ENCODE data around the gene ASPSCR1.

The ASPSCR1 gene, protein sequence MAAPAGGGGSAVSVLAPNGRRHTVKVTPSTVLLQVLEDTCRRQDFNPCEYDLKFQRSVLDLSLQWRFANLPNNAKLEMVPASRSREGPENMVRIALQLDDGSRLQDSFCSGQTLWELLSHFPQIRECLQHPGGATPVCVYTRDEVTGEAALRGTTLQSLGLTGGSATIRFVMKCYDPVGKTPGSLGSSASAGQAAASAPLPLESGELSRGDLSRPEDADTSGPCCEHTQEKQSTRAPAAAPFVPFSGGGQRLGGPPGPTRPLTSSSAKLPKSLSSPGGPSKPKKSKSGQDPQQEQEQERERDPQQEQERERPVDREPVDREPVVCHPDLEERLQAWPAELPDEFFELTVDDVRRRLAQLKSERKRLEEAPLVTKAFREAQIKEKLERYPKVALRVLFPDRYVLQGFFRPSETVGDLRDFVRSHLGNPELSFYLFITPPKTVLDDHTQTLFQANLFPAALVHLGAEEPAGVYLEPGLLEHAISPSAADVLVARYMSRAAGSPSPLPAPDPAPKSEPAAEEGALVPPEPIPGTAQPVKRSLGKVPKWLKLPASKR

DNA sequence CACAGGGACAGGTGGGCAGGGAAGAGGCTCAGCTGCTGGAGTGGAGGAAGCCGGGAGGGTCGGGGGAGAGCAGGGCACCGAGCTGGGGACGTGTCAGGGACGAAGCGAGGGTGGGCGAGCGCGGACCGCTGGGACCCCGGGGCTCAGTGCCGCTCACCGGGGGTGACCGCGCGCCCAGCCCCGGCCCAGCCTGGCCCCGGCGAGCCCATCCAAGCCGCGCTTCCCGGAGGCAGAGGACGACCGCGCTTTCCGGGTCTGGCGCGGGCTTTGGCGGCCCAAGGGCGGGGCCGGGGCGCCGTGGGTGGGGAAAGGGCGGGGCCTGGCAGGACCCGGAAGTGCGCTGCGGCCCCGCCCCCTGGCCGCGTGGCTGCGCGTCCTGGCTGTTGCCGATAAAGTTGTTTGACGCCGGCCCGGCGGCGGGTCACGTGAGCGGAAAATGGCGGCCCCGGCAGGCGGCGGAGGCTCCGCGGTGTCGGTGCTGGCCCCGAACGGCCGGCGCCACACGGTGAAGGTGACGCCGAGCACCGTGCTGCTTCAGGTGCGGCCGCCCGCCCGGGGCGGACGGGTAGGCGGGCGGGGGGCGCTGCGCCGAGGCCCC lies at the start of gene ASPSCR1:
ASPSCR1 (plus strand) TSS at position 419 of the 598 bp plus-strand sequence; CDS start at position 437, 18 bp downstream.
- TF ChIP-seq, protein P1, sequence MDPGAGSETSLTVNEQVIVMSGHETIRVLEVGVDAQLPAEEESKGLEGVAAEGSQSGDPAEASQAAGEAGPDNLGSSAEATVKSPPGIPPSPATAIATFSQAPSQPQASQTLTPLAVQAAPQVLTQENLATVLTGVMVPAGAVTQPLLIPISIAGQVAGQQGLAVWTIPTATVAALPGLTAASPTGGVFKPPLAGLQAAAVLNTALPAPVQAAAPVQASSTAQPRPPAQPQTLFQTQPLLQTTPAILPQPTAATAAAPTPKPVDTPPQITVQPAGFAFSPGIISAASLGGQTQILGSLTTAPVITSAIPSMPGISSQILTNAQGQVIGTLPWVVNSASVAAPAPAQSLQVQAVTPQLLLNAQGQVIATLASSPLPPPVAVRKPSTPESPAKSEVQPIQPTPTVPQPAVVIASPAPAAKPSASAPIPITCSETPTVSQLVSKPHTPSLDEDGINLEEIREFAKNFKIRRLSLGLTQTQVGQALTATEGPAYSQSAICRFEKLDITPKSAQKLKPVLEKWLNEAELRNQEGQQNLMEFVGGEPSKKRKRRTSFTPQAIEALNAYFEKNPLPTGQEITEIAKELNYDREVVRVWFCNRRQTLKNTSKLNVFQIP (CRISPR knock-in tag; IDR thresholded peaks at IDR 0.05; ENCODE audit: borderline replicate concordance, low read depth) = no peak
- TF ChIP-seq ZNF565 (CRISPR knock-in tag; conservative IDR thresholded peaks at IDR 0.05; ENCODE audit: low read depth) (no peak), ZNF70 (CRISPR knock-in tag; IDR thresholded peaks at IDR 0.05) (peak; percentile 50; the same call in 1 of the 2 replicates), ZC3H10 (CRISPR knock-in tag; IDR thresholded peaks at IDR 0.05) (peak; percentile 45; the same call in 1 of the 2 replicates), PPARA (CRISPR knock-in tag; IDR thresholded peaks at IDR 0.05; ENCODE audit: borderline replicate concordance) (no peak), ZFP3 (CRISPR knock-in tag; IDR thresholded peaks at IDR 0.05) (no peak), SNAI2 (CRISPR knock-in tag; IDR thresholded peaks at IDR 0.05) (no peak), ZFP30 (CRISPR knock-in tag; IDR thresholded peaks at IDR 0.05) (no peak), BACH2 (CRISPR knock-in tag; IDR thresholded peaks at IDR 0.05; ENCODE audit: borderline replicate concordance) (0 out of 2 replicates have a peak, but pooled peaks have one; percentile 51), ZNF8 (CRISPR knock-in tag; IDR thresholded peaks at IDR 0.05) (no peak), OSR1 (CRISPR knock-in tag; IDR thresholded peaks at IDR 0.05) (no peak), ARNTL (CRISPR knock-in tag; IDR thresholded peaks at IDR 0.05; ENCODE audit: borderline replicate concordance, low read depth) (no peak)
- TF ChIP-seq, protein P2, sequence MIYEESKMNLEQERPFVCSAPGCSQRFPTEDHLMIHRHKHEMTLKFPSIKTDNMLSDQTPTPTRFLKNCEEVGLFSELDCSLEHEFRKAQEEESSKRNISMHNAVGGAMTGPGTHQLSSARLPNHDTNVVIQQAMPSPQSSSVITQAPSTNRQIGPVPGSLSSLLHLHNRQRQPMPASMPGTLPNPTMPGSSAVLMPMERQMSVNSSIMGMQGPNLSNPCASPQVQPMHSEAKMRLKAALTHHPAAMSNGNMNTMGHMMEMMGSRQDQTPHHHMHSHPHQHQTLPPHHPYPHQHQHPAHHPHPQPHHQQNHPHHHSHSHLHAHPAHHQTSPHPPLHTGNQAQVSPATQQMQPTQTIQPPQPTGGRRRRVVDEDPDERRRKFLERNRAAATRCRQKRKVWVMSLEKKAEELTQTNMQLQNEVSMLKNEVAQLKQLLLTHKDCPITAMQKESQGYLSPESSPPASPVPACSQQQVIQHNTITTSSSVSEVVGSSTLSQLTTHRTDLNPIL (CRISPR knock-in tag; IDR thresholded peaks at IDR 0.05; ENCODE audit: low read depth) = no peak
- peak; percentile 89 for ATAC-seq

DNA sequence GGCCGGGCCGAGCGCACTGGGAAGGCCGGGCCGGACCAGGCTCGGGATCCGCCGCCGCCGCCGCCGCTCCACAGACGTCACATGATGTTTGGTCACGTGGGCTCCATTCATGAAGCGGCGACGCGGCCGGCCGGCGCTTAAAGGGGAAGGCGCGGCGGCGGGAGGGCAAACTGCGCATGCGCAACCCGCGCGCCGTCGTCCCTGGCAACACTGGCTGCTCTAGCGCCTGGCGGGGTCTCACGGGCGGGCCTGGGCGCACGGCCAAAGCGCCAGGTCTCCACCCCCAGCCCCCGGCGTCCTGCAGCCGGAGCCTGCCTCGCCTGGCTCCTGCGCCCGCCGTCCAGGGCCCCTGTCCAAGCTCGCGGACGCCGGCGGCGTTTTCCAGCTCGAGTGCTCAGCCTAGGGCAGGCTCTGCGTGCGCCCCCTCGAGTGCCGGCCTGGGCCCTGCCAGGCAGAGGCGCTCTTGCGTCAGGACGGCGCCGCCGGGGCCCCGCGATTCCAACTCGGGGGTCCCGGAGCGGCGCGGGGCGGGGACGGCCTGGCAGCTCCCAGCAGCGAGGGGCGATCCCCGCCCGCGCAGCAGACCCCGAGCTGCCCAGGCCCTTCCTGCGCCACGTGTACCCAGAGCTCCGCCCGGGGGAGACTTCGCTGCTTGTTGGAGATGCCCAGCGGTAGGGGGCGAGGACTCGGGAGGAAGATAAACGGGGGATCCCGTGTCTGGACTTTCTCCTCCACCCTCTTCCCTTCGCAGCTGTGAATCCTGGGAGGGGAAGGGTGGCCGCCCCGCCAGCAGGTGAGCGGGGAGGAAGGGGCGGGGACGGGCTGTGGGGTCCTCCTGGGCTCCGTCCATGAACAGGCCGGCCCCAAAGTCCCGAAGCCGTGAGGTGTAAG lies 49.5 kb upstream of the ASPSCR1 start, which contains the start of gene MAFG:
MAFG (minus strand) TSS at position 83 of the 891 bp plus-strand sequence. CDS start 4,550 bp downstream, outside the sequence.
- peak; percentile 77 for ATAC-seq
- TF ChIP-seq PPARA (CRISPR knock-in tag; IDR thresholded peaks at IDR 0.05; ENCODE audit: borderline replicate concordance) (no peak), SNAI2 (CRISPR knock-in tag; IDR thresholded peaks at IDR 0.05) (no peak), CSDC2 (CRISPR knock-in tag; IDR thresholded peaks at IDR 0.05) (peak; percentile 69; the same call in 1 of the 2 replicates), ZFP3 (CRISPR knock-in tag; IDR thresholded peaks at IDR 0.05) (peak; percentile 69; the same call in 1 of the 2 replicates)
- TF ChIP-seq, protein P3, sequence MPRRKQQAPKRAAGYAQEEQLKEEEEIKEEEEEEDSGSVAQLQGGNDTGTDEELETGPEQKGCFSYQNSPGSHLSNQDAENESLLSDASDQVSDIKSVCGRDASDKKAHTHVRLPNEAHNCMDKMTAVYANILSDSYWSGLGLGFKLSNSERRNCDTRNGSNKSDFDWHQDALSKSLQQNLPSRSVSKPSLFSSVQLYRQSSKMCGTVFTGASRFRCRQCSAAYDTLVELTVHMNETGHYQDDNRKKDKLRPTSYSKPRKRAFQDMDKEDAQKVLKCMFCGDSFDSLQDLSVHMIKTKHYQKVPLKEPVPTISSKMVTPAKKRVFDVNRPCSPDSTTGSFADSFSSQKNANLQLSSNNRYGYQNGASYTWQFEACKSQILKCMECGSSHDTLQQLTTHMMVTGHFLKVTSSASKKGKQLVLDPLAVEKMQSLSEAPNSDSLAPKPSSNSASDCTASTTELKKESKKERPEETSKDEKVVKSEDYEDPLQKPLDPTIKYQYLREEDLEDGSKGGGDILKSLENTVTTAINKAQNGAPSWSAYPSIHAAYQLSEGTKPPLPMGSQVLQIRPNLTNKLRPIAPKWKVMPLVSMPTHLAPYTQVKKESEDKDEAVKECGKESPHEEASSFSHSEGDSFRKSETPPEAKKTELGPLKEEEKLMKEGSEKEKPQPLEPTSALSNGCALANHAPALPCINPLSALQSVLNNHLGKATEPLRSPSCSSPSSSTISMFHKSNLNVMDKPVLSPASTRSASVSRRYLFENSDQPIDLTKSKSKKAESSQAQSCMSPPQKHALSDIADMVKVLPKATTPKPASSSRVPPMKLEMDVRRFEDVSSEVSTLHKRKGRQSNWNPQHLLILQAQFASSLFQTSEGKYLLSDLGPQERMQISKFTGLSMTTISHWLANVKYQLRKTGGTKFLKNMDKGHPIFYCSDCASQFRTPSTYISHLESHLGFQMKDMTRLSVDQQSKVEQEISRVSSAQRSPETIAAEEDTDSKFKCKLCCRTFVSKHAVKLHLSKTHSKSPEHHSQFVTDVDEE (CRISPR knock-in tag; IDR thresholded peaks at IDR 0.05) = peak; percentile 72; the same call in 1 of the 2 replicates

DNA sequence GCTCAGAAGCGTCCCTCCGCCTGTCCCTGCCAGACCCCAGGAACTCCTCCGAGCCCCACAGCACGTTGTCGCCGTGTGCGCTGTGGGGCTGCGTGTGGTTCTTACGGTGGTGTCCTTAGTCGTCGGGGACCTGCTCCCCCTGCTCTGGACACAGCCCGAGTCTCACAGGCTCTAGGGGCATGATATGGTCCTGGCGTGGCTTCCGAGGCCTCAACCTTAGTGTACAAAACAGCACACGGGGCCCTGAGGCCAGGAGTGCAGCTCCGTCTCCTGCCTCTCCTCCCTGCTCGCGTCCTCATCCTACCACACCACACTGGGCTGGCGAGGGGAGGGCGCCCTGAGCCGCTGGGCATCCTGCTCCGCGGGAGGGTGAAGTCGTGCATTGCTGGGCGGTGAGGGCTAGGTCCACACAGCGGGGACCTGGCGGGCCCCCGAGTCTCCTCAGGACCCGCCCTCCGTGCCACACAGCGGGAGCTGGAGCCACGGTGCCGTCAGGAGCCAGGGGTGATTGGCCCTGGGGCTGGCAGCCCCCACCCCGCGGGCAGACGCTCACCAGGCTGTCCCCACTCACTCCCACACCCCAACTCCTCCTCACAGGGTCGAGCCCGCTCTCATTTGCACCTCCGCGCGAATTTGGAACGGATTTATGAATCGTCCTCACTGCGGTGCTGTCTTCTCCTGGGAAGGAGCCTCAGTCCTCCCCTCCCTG lies 48.7 kb upstream of the ASPSCR1 start:
- peak; percentile 6 for ATAC-seq
- TF ChIP-seq RARB (CRISPR knock-in tag; IDR thresholded peaks at IDR 0.05) (no peak), ISL1 (CRISPR knock-in tag; IDR thresholded peaks at IDR 0.05) (no peak), GLIS3 (CRISPR knock-in tag; IDR thresholded peaks at IDR 0.05) (no peak), ZFP3 (CRISPR knock-in tag; IDR thresholded peaks at IDR 0.05) (no peak), TCF4 (CRISPR knock-in tag; IDR thresholded peaks at IDR 0.05; ENCODE audit: borderline replicate concordance) (no peak), OSR1 (CRISPR knock-in tag; IDR thresholded peaks at IDR 0.05) (no peak), TOX (CRISPR knock-in tag; IDR thresholded peaks at IDR 0.05; ENCODE audit: borderline replicate concordance) (no peak), CSDC2 (CRISPR knock-in tag; IDR thresholded peaks at IDR 0.05) (no peak)
- TF ChIP-seq, protein P4, sequence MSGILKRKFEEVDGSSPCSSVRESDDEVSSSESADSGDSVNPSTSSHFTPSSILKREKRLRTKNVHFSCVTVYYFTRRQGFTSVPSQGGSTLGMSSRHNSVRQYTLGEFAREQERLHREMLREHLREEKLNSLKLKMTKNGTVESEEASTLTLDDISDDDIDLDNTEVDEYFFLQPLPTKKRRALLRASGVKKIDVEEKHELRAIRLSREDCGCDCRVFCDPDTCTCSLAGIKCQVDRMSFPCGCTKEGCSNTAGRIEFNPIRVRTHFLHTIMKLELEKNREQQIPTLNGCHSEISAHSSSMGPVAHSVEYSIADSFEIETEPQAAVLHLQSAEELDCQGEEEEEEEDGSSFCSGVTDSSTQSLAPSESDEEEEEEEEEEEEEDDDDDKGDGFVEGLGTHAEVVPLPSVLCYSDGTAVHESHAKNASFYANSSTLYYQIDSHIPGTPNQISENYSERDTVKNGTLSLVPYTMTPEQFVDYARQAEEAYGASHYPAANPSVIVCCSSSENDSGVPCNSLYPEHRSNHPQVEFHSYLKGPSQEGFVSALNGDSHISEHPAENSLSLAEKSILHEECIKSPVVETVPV (CRISPR knock-in tag; IDR thresholded peaks at IDR 0.05) = no peak
- TF ChIP-seq, protein P2 (CRISPR knock-in tag; IDR thresholded peaks at IDR 0.05; ENCODE audit: low read depth) = no peak
- TF ChIP-seq, protein P3 (CRISPR knock-in tag; IDR thresholded peaks at IDR 0.05) = no peak
